Fibroblast of villous mesenchyme (primary cell): ENCODE measurements around the gene SPATA2. TPM values are rescaled to one million over a fixed set of nuclear protein-coding genes. Genes with fewer than 3 reads are reported as not detected.

Experiments used
- DNase-seq: peaks from one replicate; pipeline ENCODE4 v3.0.0-alpha.2; 2010; ENCODE audit warnings: low read depth
- H3K4me3 ChIP-seq: 2 replicates; pipeline ENCODE4 v1.5.1; 2011; ENCODE audit warnings: low read depth, mild to moderate bottlenecking, low read length
- small RNA-seq: library from RNA; depleted of rRNA; stranded (forward); fragments of <200 nt; gene quantifications from one replicate; pipeline ENCODE3, GENCODE V24; 2012
- total RNA-seq: library from RNA; depleted of rRNA; stranded (reverse); fragments of >200 nt; gene quantifications from 2 replicates; pipeline ENCODE4 v1.2.3, GENCODE V29; 2012
- TF ChIP-seq, protein P1 (sequence below): IDR thresholded peaks from 2 replicates; pipeline ENCODE4 v1.5.1; 2012; ENCODE audit warnings: low read depth, mild to moderate bottlenecking, low read length; ENCODE audit not compliant: insufficient read depth

SPATA2 gene
- total RNA-seq, 1 donor, result 3.9 TPM

DNA sequence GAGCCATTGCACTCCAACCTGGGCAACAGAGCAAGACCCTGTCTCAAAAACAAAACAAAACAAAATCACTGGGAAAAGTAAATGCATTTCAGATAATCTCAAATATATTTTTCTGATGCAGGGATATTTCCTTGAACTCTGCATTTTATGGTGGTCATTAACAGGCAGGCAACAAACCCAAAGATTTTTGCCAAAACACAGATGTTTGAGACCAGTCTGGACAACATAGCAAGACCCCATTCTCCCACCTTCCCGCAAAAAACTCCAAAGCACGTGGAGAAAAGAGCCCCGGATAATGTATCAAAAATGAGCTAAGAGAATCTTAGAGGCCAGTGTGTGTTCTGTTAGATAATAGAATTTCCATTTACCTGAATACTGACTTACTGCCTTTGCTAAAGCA lies 58.4 kb downstream of the SPATA2 start:
- TF ChIP-seq, protein P1, sequence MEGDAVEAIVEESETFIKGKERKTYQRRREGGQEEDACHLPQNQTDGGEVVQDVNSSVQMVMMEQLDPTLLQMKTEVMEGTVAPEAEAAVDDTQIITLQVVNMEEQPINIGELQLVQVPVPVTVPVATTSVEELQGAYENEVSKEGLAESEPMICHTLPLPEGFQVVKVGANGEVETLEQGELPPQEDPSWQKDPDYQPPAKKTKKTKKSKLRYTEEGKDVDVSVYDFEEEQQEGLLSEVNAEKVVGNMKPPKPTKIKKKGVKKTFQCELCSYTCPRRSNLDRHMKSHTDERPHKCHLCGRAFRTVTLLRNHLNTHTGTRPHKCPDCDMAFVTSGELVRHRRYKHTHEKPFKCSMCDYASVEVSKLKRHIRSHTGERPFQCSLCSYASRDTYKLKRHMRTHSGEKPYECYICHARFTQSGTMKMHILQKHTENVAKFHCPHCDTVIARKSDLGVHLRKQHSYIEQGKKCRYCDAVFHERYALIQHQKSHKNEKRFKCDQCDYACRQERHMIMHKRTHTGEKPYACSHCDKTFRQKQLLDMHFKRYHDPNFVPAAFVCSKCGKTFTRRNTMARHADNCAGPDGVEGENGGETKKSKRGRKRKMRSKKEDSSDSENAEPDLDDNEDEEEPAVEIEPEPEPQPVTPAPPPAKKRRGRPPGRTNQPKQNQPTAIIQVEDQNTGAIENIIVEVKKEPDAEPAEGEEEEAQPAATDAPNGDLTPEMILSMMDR, result no peak
- H3K4me3 ChIP-seq, result no peak overlapping the region

DNA sequence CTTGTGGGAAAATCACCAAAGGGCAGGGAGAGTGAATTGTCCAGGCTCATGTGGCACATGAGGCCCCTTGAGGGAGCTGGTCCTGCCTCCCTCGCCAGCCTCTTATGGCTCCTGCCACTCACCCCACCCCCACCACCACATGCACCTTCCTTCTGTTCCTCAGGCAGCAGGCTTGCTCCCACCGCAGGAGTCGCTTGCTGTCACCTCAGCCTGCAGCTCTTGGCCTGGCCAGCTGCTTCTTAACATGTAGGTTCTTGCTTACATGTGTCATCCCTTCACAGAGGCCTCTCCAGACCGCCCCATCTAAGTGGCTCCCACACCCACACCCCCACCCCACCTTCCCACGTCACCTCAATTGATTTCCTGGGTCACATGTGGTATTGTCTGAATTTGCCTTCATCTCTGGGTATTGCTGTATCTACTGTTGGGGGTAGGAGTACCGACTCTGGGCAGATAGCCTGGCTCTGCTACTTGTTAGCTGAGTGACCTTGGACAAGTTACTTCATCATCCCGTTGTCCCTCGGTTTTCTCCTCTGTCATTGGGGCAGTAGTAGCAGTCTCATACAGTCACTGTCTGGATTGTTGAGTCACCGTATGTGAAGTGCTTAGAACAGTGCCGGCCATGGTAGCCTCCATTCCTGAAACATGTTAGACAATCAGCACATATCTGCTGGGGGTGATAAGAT lies 61.0 kb downstream of the SPATA2 start:
- H3K4me3 ChIP-seq, result no peak overlapping the region
- no peak for DNase-seq
- TF ChIP-seq, protein P1, result no peak

More for the DNA sequence above, 58.4 kb downstream of the SPATA2 start:
- no peak for DNase-seq

DNA sequence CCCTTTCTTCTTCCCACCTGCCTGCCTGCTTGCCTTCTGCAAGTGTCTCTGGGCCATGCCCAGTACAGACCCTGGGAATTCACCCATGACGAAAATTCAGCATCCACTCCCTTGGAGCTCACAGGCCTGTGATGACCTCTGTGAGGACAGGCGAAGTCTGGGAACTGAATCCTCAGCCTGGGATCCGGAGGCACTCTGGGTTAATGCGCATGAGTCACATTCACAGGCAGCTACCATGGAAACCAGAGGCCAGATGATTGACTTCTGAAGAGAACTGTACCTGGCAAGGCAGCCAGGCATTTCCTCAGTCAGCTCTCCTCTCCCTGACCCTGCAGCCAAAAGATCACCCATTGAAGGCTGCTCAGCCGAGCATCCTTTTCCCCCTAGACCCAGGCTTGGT lies 61.7 kb downstream of the SPATA2 start:
- TF ChIP-seq, protein P1, result no peak
- peak; percentile 72 for DNase-seq
- H3K4me3 ChIP-seq, result no peak overlapping the region

Small RNA genes lying within 50 kb of the gene (small RNA-seq; reads per million reads assigned to genes)
- gene RF00017, result not detected
- gene RF00019, result not detected

Other genes with a start within 250 kb of the SPATA2 start
- 19.6 and 33.7 TPM in 2 replicates for gene B4GALT5, start 201.7 kb downstream of the SPATA2 start, total RNA-seq
- gene SLC9A8, start 102.7 kb downstream of the SPATA2 start, total RNA-seq, result 6.8 and 7.3 TPM in 2 replicates
- gene RNF114, start 20.9 kb upstream of the SPATA2 start, total RNA-seq, result 44.1 and 57.0 TPM in 2 replicates
- 1.3 TPM in 2 replicates for gene SNAI1, start 67.5 kb upstream of the SPATA2 start, total RNA-seq
- 88.1 and 90.2 TPM in 2 replicates for gene UBE2V1, start 197.6 kb upstream of the SPATA2 start, total RNA-seq
- 25.9 and 27.7 TPM in 2 replicates for gene PEDS1, start 238.2 kb upstream of the SPATA2 start, total RNA-seq